LNCaP clone FGC (cell line): ENCODE results near the gene SPATA6L.

Source experiments
- DNase-seq: peaks from one replicate; pipeline ENCODE4 v3.0.0-alpha.2; 2011; ENCODE audit warnings: low read depth
- H3K4me3 ChIP-seq: 2 replicates; pipeline ENCODE4 v1.5.1; 2011; ENCODE audit warnings: mild to moderate bottlenecking, low read depth, low read length, control low read depth
- CTCF ChIP-seq: IDR thresholded peaks from 2 replicates; pipeline ENCODE4 v1.5.1; 2012; ENCODE audit warnings: mild to moderate bottlenecking; ENCODE audit not compliant: control insufficient read depth, insufficient read depth; ENCODE audit errors: extremely low read depth

The SPATA6L gene

GRCh38 chr9:4548811-4549725 is 117.2 kb downstream of the SPATA6L start:
- H3K4me3 ChIP-seq: no peak overlapping the region
- TF ChIP-seq CTCF: no peak
- no peak for DNase-seq
